Activated CD8-positive, alpha-beta memory T cell treated with anti-CD3 and anti-CD28 coated beads for 4 hours (primary cell): ENCODE measurements around the gene GPHA2.
"Not testable (repeated sequence)": the region's sequence is repeated elsewhere in the genome, so short reads cannot be mapped to it uniquely, and the experiment has no call there.

ENCODE experiments used
- DNase-seq, 2 donors: peaks; one replicate each; pipeline ENCODE4 v3.0.0-alpha.2; 2020; ENCODE audit warnings: low read depth in 2 of 2

Gene GPHA2

DNA sequence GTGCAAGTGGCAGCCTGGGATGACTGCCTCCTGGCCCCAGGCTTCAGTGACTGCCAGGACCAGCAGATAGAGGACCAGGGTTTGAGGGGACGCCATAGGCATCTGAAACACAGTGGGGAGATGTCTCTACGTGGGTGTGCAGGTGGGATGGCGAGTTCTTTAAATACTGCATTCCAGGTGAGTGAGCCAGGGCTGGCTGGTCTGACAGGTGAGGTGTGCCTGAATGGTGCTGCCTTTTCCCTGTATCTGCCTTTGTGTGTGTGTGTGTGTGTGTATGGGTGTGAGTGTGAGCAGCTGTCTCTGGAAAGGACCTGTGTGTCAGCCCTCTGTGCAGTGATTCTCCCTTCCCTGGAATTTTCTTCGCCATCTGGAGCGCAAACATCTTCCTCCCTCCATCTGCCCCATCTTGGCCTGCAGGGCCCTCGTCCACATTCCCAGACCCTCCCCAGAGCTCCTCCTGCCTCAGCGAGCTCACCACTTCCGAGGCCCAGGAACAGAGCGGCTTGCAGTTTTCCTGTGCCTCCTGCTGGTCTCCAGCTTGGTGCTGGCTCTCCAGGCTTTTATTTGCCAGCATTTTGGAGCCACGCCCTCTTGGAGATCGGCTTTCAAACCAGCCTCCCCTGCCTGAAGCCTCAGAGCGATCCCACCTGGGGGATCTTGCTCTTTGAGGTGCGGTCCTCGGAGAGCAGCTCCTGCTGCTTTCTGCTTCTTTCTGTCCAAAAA is at the start of gene GPHA2:
GPHA2 (minus strand) TSS at position 535 of the 723 bp plus-strand sequence; CDS start at position 102, 433 bp downstream.
- DNase-seq, result no peak

DNA sequence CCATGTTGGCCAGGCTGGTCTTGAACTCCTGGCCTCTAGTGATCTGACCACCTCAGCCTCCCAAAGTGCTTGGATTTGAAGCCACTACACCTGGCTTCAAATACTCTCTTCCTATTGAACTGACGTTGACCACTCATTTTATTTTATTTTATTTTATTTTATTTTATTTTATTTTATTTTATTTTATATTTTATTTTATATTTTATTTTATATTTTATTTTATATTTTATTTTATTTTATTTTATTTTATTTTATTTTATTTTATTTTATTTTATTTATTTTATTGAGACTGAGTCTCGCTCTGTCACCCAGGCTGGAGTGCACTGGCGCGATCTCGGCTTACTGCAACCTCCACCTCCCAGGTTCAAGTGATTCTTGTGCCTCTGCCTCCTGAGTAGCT is 47.6 kb upstream of the GPHA2 start:
- not testable (repeated sequence) for DNase-seq

- no peak for DNase-seq
Observed at GRCh38 chr11:64976651-64977050, 41.0 kb upstream of the GPHA2 start.

- DNase-seq, result no peak
Observed at GRCh38 chr11:64974124-64974523, 38.4 kb upstream of the GPHA2 start.

GRCh38 chr11:64971421-64972233 is 35.9 kb upstream of the GPHA2 start, which contains the start of gene MAJIN:
MAJIN (minus strand) TSS chr11:64972108; CDS start chr11:64959405, 12,703 bp downstream.
- peak; percentile 70 to 75 for DNase-seq

GRCh38 chr11:64970731-64971151 is 35.0 kb upstream of the GPHA2 start:
- DNase-seq, result no peak

- DNase-seq, result no peak
Observed at GRCh38 chr11:64969209-64969608, 33.5 kb upstream of the GPHA2 start.

GRCh38 chr11:64967375-64967774 is 31.7 kb upstream of the GPHA2 start:
- no peak for DNase-seq

GRCh38 chr11:64963072-64963631 is 27.5 kb upstream of the GPHA2 start:
- no peak for DNase-seq

- DNase-seq, result no peak
Observed at GRCh38 chr11:64960719-64961118, 25.0 kb upstream of the GPHA2 start.

DNA sequence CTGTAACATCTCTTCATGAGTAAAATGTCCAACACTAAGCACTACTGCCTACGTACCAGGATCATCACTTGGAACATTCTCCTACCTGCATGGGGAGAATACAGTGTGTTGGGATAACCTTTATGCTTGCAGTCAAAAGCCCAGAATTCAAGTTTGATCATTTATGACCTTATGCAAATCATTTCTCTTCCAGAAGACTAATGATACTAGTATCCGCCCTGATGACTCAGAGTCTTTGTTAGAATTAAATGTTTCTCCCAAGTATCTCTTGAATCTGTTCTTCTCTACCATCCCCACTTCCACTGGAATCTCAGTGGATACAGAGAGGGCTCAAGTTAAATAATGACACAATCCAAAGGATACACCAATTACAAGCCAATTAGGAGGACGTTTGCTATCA is 23.8 kb upstream of the GPHA2 start:
- no peak for DNase-seq

- no peak for DNase-seq
Observed at GRCh38 chr11:64954201-64954600, 18.5 kb upstream of the GPHA2 start.

DNA sequence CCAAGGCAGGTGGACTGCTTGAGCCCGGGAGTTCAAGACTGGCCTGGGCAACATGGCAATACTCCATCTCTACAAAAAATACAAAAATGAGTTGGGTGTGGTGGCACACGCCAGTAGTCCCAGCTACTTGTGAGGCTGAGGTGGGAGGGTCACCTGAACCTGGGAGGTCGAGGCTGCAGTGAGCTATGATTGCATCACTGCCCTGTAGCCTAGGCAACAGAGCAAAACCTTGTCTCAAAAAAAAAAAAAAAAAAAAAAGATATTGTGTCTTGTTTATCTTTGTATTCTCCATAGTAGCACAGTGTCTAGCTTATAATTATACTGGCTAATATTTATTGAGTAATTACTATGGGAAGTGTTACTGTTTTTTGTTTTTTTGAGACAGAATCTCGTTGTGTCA is 15.8 kb upstream of the GPHA2 start:
- DNase-seq, result no peak

DNA sequence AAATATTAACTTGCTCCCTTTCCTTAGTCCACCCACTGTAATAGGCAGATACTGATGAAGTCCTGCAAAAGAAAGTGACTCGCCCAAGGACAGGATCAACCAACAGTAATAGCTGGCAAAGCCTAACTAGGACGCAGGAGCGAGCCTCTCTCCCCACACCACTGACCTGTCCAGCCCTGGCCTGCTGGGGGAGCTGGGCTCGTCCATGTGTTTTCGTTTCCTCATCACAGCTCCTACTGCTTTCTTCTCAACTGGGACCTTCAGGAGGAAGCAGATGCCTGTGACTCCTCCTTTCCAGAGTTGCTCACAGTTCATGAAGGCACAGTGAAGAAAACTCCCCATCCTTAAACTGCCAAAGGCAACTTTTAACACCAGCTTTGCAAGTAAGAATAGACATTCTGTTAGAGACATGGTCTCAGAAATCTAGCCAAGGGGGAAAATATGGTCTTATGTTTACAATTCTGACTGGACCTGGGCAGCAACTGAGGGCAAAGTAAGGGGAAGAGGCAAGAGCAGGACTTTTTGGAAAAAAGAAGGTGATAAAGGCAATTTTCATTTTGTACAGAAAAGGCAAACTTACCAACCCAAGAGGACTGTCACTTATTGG is 11.6 kb upstream of the GPHA2 start:
- DNase-seq, result no peak

- DNase-seq, result no peak
Observed at GRCh38 chr11:64936539-64936938, 846 bp upstream of the GPHA2 start.

GRCh38 chr11:64934682-64935358 is 873 bp downstream of the GPHA2 start:
- no peak for DNase-seq

DNA sequence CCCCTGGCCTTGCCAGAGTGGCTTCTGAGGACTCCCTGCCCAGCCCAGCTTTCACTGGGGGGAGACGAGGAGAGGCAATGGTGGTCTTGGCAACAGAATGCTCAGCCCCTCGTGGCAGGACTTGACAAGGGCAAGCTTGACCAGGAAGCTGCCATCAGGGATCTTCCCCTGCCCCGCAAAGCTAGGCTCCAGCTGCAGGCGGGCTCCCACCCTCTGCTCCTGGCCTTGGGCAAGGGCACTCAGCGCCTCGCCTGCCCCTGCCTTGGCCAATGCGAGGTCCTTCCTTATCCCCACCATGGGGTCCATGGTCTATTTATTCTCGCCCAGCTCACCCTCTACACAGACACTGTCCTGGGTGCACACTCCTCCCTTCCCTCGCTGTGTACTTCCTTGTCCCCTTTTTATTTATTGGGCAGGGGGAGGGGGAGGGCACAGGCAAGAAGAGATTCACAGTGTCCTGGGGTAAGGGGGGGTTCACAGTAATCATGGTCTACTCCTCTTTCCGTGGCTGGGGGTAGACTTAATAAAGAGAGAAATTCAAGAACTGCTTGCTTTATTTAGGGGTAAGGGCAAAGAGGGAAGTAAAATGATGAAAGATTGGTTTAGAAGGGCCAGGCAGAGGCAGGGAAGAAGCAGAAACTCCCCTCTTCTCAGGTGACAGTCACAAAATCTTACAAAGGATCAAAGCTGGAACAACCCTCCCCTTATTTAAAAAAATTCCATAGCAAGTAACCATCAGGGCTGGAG is 1.6 kb downstream of the GPHA2 start:
- no peak for DNase-seq

GRCh38 chr11:64933213-64933934 is 2.3 kb downstream of the GPHA2 start:
- DNase-seq, result no peak

DNA sequence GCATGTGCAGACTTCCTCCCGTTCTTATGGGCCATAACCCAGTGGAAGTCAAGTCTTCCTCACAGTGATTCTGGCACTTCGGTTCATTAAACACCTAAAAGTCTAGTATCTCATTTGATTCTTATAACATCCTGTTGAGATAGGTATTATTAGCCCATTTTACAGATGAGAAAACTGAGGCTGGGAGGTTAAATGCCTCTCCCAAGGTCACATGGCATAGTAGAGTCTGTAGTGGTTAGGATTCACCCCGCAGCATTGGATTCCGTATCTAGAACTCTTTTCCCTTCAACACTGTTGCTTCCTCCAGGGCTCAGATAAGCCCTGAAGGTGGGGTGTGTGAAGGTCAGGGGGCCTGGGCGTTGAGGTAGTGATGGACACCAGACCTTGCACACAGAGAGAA is 3.4 kb downstream of the GPHA2 start:
- no peak for DNase-seq

DNA sequence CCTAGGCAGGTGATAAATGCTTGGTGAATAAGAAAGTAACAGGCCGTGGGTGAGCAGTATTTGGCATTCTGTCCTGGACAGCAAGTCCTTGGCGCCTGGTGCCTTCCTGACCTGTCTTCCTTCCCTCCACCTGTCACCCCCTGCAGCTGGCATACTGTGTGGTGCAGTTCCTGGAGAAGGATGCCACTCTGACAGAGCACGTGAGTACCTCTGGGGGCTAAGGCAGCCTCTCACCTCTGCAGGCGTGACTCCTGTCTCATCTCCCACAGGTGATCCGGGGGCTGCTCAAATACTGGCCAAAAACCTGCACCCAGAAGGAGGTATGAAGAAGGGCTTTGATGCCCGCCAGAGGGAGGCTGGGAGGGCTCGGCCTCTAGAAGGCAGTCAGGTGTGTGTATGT is 4.4 kb downstream of the GPHA2 start:
- no peak for DNase-seq
